Vagina (tissue), 2 donors: ENCODE measurements around the gene FLT1. TPM values are rescaled to one million over a fixed set of nuclear protein-coding genes. Genes with fewer than 3 reads are reported as not detected.

Experiments
- DNase-seq, 2 donors: peaks; one replicate each; pipeline ENCODE4 v3.0.0-alpha.2; 2017; ENCODE audit errors: extremely low spot score in 2 of 2
- H3K27ac ChIP-seq: fragments of 200-600 bp; sonication (generic); one replicate; pipeline ENCODE4 v1.5.1; 2019
- H3K27me3 ChIP-seq: fragments of 200-600 bp; sonication (generic); one replicate; pipeline ENCODE4 v1.5.1; 2019
- H3K36me3 ChIP-seq, 2 donors: fragments of 200-600 bp; sonication (generic); one replicate each; pipeline ENCODE4 v1.5.1; 2017 to 2019
- H3K4me1 ChIP-seq: fragments of 200-600 bp; sonication (generic); one replicate; pipeline ENCODE4 v1.5.1; 2019
- H3K4me3 ChIP-seq, 2 donors: fragments of 200-600 bp; sonication (generic); 1 replicate in 1 of 2; 2 replicates in 1 of 2; pipeline ENCODE4 v1.5.1; 2016 to 2019
- H3K9me3 ChIP-seq: fragments of 200-600 bp; sonication (generic); one replicate; pipeline ENCODE4 v1.5.1; 2019
- POLR2A ChIP-seq, 2 donors: fragments of 450-650 bp; IDR thresholded peaks; one replicate each; pipeline ENCODE4 v1.6.1; 2017; ENCODE audit warnings: antibody characterized with exemption in 2 of 2, mild to moderate bottlenecking in 2 of 2, moderate library complexity in 2 of 2
- POLR2AphosphoS5 ChIP-seq, 2 donors: sonication (generic); formaldehyde crosslinking; IDR thresholded peaks; one replicate each; pipeline ENCODE4 v1.9.0; 2017; ENCODE audit warnings: antibody characterized with exemption in 2 of 2, mild to moderate bottlenecking in 2 of 2, low read depth in 1 of 2; ENCODE audit not compliant: insufficient read depth in 1 of 2
- intact Hi-C: fragments of 100-400 bp; cut with DNase I; formaldehyde crosslinking; loops from one replicate; pipeline ENCODE4 v1.15.1; 2023
- total RNA-seq: library from RNA; depleted of rRNA; stranded (reverse); fragments of >200 nt; gene quantifications from one replicate; pipeline ENCODE4 v1.2.3, GENCODE V29; 2016
- TF ChIP-seq, protein P1 (sequence below), 3 experiments: fragments of 450-650 bp in 2 of 3; fragments of 200-600 bp in 1 of 3; sonication (generic) in 1 of 3; IDR thresholded peaks; one replicate each; pipeline ENCODE4 v1.5.1; 2017 to 2019; ENCODE audit warnings: antibody characterized with exemption in 3 of 3, mild to moderate bottlenecking in 2 of 3, moderate library complexity in 2 of 3

FLT1 gene
- total RNA-seq, 1 donor from 2014 or later, result 18.9 TPM

DNA sequence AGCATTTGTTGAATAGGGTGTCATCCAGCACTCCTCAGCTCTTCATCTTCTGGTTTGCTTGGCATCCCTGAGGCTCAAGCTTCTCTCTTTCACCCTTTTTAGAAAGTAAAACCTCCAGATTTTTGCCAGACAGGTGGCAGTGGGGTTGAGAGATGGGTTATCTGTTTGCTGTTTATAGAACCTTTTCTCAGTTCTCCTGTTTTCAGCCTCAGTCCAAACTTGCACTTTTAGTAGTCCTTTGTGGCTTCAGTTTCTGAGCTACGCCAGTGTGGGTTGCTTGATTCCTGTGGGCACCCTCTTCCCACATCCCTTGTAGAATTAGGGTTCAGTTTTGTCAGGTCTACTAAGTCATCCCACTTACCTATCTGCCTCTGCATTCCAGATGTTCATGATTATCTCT, 208.7 kb downstream of the FLT1 start:
- intact Hi-C loops, result no loop called here

DNA sequence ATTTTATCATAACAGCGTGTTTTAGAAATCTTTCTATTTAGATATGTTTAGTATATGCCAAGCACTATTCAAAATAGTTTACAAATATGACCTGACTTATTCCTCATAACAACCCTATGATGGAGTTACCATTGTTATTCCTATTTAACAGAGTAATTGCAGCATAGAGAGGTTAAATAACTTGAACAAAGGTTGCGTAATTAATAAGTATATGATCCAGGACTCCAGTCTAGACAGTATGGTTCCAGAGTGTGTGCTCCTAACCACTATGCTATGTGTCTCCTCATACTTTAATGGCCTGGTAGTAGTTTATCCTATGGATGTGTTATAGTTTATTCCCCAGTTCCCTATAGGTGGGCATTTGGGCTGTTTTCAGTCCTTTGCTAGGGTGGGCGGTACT, 211.3 kb downstream of the FLT1 start:
- Histone ChIP-seq H3K4me1 (no peaks in the 10 kb centered on the region), H3K27ac (no peak overlapping the region), H3K27me3 (no peaks in the 10 kb centered on the region), H3K36me3 (peaks cover 0 to 31% of the 10 kb centered on the region in 2 donors), H3K4me3 (no peak overlapping the region), H3K9me3 (no peaks in the 10 kb centered on the region)
- no peak for DNase-seq
- TF ChIP-seq, protein P1, sequence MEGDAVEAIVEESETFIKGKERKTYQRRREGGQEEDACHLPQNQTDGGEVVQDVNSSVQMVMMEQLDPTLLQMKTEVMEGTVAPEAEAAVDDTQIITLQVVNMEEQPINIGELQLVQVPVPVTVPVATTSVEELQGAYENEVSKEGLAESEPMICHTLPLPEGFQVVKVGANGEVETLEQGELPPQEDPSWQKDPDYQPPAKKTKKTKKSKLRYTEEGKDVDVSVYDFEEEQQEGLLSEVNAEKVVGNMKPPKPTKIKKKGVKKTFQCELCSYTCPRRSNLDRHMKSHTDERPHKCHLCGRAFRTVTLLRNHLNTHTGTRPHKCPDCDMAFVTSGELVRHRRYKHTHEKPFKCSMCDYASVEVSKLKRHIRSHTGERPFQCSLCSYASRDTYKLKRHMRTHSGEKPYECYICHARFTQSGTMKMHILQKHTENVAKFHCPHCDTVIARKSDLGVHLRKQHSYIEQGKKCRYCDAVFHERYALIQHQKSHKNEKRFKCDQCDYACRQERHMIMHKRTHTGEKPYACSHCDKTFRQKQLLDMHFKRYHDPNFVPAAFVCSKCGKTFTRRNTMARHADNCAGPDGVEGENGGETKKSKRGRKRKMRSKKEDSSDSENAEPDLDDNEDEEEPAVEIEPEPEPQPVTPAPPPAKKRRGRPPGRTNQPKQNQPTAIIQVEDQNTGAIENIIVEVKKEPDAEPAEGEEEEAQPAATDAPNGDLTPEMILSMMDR (IDR thresholded peaks at IDR 0.05), result no peak
- no peak for TF ChIP-seq POLR2AphosphoS5 (IDR thresholded peaks at IDR 0.05; ENCODE audit: insufficient read depth in 1 of 2, low read depth in 1 of 2)
- TF ChIP-seq POLR2A (IDR thresholded peaks at IDR 0.05), result no peak
- intact Hi-C loops, result no loop called here

More for the DNA sequence above, 208.7 kb downstream of the FLT1 start:
- H3K36me3 ChIP-seq, result peaks cover 0 to 42% of the 10 kb centered on the region in 2 donors
- no peak overlapping the region for H3K4me3 ChIP-seq
- no peak for DNase-seq
- no peaks in the 10 kb centered on the region for H3K27me3 ChIP-seq
- no peaks in the 10 kb centered on the region for H3K4me1 ChIP-seq
- TF ChIP-seq POLR2AphosphoS5 (IDR thresholded peaks at IDR 0.05; ENCODE audit: insufficient read depth in 1 of 2, low read depth in 1 of 2) (no peak), POLR2A (IDR thresholded peaks at IDR 0.05) (no peak)
- TF ChIP-seq, protein P1 (IDR thresholded peaks at IDR 0.05), result no peak
- H3K9me3 ChIP-seq, result no peaks in the 10 kb centered on the region
- H3K27ac ChIP-seq, result no peak overlapping the region

DNA sequence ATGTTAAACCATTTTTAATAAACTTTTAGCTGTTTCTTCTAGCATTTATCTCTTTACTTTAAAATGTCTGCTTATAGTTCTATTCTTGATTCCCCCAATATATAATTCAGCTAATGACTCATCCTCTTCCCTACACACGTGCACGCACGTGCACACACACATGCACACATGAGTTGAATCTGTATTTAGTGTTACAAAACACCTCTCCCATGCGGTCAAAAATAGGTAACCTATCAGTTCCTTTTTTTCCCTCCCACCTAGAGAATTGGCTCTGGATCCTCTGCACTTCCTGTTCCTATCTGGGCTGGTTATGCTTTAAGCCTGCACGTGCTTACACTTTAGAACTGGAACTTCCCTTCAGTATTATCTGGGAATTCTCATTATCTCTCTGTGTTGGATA, 212.5 kb downstream of the FLT1 start:
- no peak overlapping the region for H3K27ac ChIP-seq
- no peak overlapping the region for H3K4me3 ChIP-seq
- no peaks in the 10 kb centered on the region for H3K9me3 ChIP-seq
- no peaks in the 10 kb centered on the region for H3K27me3 ChIP-seq
- TF ChIP-seq POLR2A (IDR thresholded peaks at IDR 0.05) (no peak), POLR2AphosphoS5 (IDR thresholded peaks at IDR 0.05; ENCODE audit: insufficient read depth in 1 of 2, low read depth in 1 of 2) (no peak)
- H3K4me1 ChIP-seq, result no peaks in the 10 kb centered on the region
- intact Hi-C loops, result no loop called here
- peaks cover 0 to 33% of the 10 kb centered on the region in 2 donors for H3K36me3 ChIP-seq
- DNase-seq, result no peak

DNA sequence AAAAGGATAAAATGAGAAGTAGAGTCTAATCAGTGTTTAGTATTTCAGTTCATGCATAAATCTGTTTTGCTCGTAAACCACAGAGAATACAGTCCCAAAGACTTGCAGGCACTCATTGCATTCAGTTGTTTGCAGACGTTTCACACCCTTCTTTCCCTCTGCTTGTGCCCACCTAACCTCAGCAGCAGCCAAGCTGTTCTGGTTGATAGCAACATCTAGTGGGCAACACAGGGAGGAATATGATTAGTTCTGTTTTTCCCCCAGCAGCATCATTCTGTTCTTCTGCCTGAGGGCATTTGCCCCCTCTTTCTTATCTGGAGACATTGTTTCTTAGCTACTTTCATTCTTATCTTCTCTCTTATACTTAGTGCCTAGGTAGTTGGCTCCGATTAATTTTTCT, 221.0 kb downstream of the FLT1 start:
- Histone ChIP-seq H3K4me3 (no peak overlapping the region), H3K9me3 (no peaks in the 10 kb centered on the region), H3K36me3 (peaks cover 0 to 52% of the 10 kb centered on the region in 2 donors), H3K27ac (no peak overlapping the region), H3K4me1 (no peaks in the 10 kb centered on the region), H3K27me3 (no peaks in the 10 kb centered on the region)
- intact Hi-C loops, result no loop called here
- no peak for TF ChIP-seq POLR2AphosphoS5 (IDR thresholded peaks at IDR 0.05; ENCODE audit: insufficient read depth in 1 of 2, low read depth in 1 of 2)
- no peak for TF ChIP-seq POLR2A (IDR thresholded peaks at IDR 0.05)
- TF ChIP-seq, protein P1 (IDR thresholded peaks at IDR 0.05), result no peak
- no peak for DNase-seq

DNA sequence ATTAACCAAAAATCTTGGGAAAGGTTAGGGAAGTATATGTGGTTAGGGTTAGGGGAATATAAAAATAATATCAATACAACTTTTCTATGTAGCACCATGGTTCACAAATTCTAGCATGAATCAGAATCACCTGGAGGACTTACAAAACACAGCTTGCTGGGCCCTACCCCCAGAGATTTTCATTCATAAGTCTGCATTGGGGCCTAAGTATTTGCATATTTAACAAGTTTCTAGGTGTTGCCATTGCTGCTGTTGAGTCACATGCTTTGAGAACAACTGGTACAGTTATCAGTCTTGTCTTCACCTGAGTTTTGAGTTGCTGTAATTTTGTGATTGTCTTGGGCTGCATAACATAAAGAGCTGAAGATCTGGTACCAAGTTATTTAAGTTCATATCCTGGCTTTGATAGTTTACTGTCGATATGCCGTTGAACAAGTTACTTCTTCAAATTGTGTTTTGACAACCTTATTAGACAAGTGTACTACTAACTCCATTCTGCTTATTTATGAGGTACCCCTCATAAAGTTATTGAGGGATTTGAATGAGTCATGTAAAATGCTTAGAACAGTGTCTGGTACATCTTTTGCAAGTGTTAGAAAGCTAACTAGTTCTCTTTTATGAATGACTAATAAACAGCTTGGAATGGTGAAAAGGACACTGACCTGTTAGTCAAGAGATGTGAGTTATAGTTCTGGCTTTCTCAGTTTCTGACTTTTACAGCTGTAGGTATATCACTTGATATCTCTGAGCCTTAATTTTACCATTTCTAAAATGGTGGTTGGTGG, 223.7 kb downstream of the FLT1 start:
- H3K4me3 ChIP-seq, result no peak overlapping the region
- intact Hi-C loops, result no loop called here
- no peak overlapping the region for H3K27ac ChIP-seq
- TF ChIP-seq POLR2AphosphoS5 (IDR thresholded peaks at IDR 0.05; ENCODE audit: insufficient read depth in 1 of 2, low read depth in 1 of 2) (no peak), POLR2A (IDR thresholded peaks at IDR 0.05) (no peak)
- TF ChIP-seq, protein P1 (IDR thresholded peaks at IDR 0.05), result no peak
- DNase-seq, result no peak
- no peaks in the 10 kb centered on the region for H3K4me1 ChIP-seq
- H3K36me3 ChIP-seq, result peaks cover 0 to 48% of the 10 kb centered on the region in 2 donors
- H3K9me3 ChIP-seq, result no peaks in the 10 kb centered on the region
- no peaks in the 10 kb centered on the region for H3K27me3 ChIP-seq
